Measurements from ENCODE around the gene VSIR. TPM values are rescaled to one million over a fixed set of nuclear protein-coding genes. Genes with fewer than 3 reads are reported as not detected.

The VSIR gene
- total and polyA plus RNA-seq, 8 donors = 14.2 to 103 (median 16.2) TPM

DNA sequence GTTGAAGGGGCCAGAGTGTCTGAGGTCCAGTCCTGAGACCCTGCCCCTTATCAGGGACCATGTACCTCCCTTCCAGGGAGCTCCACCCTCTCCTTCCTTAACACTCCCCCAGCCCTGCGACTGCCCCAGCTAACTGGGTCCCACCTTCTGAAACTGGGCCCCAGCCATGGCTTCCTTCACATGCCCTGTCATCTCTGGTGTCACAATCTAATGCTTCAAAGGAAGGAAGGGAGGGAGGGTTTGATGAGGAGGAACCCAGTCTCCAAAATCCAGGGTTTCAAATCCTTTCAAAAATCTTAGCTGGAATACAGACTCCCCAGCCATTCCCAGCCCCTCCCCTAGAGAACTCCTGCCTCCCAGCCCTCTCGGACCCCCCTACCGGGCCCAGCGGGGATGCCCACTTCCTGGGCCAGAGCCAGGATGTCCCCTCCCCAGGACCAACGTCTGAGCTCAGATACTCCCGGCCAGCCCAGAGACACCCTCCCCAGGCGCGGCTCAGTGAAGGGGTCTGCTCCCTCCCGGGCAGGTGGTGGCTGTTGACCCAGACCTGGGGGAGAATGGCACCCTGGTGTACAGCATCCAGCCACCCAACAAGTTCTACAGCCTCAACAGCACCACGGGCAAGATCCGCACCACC lies 71.7 kb downstream of the VSIR start:
- H3K27me3 ChIP-seq = no peaks in the 10 kb centered on the region
- 74 to 93% (median 77%) methylated on average over 4 to 11 of the region's 11 CpGs for WGBS, 5 donors
- intact Hi-C loops (cut with DNase I; ENCODE audit: low total_unique reads) = loop anchor here (5.0 to 10.0 kb wide), 2 partner anchors 307 to 394 kb away; partner anchors contain the start of gene CDH23
- H3K4me1 ChIP-seq = peaks cover 0 to 33% (median 6%) of the 10 kb centered on the region in 4 donors
- DNase-seq = no peak
- H3K9me3 ChIP-seq = no peaks in the 10 kb centered on the region
- no peak overlapping the region for H3K4me3 ChIP-seq
- H3K27ac ChIP-seq = no peak overlapping the region
- TF ChIP-seq EP300 (IDR thresholded peaks at IDR 0.05) = no peak
- TF ChIP-seq POLR2AphosphoS5 (IDR thresholded peaks at IDR 0.05) = no peak
- TF ChIP-seq POLR2A (IDR thresholded peaks at IDR 0.05) = no peak
- TF ChIP-seq, protein P1, sequence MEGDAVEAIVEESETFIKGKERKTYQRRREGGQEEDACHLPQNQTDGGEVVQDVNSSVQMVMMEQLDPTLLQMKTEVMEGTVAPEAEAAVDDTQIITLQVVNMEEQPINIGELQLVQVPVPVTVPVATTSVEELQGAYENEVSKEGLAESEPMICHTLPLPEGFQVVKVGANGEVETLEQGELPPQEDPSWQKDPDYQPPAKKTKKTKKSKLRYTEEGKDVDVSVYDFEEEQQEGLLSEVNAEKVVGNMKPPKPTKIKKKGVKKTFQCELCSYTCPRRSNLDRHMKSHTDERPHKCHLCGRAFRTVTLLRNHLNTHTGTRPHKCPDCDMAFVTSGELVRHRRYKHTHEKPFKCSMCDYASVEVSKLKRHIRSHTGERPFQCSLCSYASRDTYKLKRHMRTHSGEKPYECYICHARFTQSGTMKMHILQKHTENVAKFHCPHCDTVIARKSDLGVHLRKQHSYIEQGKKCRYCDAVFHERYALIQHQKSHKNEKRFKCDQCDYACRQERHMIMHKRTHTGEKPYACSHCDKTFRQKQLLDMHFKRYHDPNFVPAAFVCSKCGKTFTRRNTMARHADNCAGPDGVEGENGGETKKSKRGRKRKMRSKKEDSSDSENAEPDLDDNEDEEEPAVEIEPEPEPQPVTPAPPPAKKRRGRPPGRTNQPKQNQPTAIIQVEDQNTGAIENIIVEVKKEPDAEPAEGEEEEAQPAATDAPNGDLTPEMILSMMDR (IDR thresholded peaks at IDR 0.05) = no peak
- no peaks in the 10 kb centered on the region for H3K36me3 ChIP-seq

DNA sequence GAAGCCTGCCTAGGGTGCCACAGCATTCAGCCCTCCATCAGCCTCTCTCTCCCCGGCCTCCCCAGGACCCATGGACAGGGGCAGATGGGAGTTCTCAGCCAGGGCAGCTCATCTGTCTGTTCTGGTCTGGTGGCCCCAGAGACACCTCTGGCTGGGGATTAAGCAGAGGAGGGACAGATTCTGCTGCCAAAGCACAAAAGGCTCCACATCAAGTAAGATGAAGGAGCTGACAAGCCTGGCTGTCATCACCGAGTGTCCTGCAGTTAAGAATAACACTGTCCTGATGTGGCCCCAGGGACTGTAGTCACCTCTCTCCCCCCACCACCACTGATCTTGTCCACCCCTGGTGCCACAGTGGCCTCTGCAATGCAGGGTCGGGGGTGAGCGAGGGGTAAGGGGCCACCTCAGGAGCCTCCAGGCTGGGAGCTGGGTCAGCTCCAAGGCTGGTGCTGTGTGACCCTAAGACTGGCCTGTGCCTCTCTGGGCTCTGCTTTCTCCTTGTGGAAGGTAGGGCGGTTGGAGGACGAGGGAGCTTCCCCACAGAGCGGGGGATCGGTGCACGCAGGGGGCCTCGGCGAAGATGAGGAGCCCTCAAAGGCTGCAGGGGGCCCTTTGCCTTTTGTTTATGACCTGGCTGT lies 72.5 kb downstream of the VSIR start:
- Histone ChIP-seq H3K27me3 (no peaks in the 10 kb centered on the region), H3K4me3 (no peak overlapping the region), H3K36me3 (no peaks in the 10 kb centered on the region), H3K9me3 (no peaks in the 10 kb centered on the region), H3K27ac (no peak overlapping the region), H3K4me1 (peaks cover 0 to 40% (median 9%) of the 10 kb centered on the region in 4 donors)
- intact Hi-C loops (cut with DNase I; ENCODE audit: low total_unique reads) = loop anchor here (5.0 to 10.0 kb wide), 2 partner anchors 306 to 394 kb away; partner anchors contain the start of gene CDH23
- no peak for DNase-seq
- no peak for TF ChIP-seq POLR2A (IDR thresholded peaks at IDR 0.05)
- TF ChIP-seq, protein P1 (IDR thresholded peaks at IDR 0.05) = no peak
- TF ChIP-seq EP300 (IDR thresholded peaks at IDR 0.05) = no peak
- no peak for TF ChIP-seq POLR2AphosphoS5 (IDR thresholded peaks at IDR 0.05)
- 84 to 95% (median 88%) methylated on average over 10 to 11 of the region's 11 CpGs for WGBS, 5 donors

DNA sequence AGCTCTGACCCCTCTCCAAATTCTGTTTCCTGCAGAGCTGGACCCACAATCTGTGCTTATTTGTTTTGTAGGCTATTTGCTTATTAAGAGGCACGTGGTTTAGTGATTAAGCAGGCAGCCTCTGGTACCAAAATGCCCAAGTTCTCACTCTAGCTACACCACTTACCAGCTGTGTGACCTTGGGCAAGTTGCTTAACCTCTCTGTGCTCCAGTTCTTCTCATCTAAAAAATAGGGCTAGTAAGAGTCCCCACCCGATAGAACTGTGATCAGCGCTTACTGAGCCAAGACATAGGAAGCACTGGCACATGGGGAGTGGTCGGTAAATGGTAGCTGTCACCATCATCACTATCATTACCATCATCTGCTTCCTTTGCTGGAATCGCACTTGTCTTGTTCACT lies 74.6 kb downstream of the VSIR start:
- WGBS, 5 donors = 70 to 78% (median 71%) methylated on average over 5 of the region's 5 CpGs
- no peaks in the 10 kb centered on the region for H3K36me3 ChIP-seq
- H3K27me3 ChIP-seq = no peaks in the 10 kb centered on the region
- no peak for DNase-seq
- H3K9me3 ChIP-seq = no peaks in the 10 kb centered on the region
- peaks cover 6 to 60% (median 19%) of the 10 kb centered on the region in 4 donors for H3K4me1 ChIP-seq
- H3K4me3 ChIP-seq = no peak overlapping the region
- H3K27ac ChIP-seq = no peak overlapping the region
- TF ChIP-seq, protein P1 (IDR thresholded peaks at IDR 0.05) = no peak
- TF ChIP-seq EP300 (IDR thresholded peaks at IDR 0.05) (no peak), POLR2A (IDR thresholded peaks at IDR 0.05) (no peak), POLR2AphosphoS5 (IDR thresholded peaks at IDR 0.05) (no peak)
- intact Hi-C loops (cut with DNase I; ENCODE audit: low total_unique reads) = no loop called here

DNA sequence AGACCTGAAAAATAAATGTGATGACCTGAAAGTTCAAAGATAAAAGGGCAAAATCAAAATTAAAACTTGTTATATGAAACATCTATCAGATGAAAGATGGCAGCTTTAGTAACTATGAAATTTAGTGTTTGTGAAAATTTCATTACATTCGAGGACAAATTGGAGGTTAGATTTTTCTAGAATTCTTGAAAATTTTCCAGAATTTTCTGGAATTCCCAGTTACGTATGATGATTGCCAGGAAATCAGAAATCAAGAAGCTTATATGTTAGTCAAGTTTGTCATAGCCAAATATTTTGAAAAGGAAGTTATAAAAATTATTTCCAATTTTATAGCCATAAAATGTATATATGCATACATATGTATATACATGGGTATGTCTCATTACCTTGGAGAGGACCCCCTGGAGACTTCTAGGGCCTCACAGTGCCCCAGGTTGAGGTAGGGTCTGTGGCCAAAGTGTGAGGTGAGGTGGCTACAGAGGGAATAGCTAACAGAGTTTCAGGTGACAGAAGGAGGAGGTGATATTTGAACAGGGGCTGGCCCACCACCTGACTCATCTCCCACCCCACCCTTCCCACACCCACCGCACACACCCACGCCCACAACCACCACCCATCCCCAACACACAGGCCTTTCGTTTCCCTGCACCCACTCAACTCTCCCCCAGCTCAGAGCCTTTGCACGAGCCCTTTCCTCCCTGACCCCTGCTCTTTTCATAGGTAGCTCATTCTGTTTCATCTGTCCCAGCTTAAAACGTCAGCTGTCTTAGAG lies 75.2 kb downstream of the VSIR start:
- Histone ChIP-seq H3K27me3 (no peaks in the 10 kb centered on the region), H3K36me3 (no peaks in the 10 kb centered on the region), H3K9me3 (no peaks in the 10 kb centered on the region), H3K4me3 (no peak overlapping the region), H3K27ac (no peak overlapping the region), H3K4me1 (peaks cover 6 to 66% (median 23%) of the 10 kb centered on the region in 4 donors)
- intact Hi-C loops (cut with DNase I; ENCODE audit: low total_unique reads) = no loop called here
- no peak for DNase-seq
- WGBS, 5 donors = 52 to 68% (median 62%) methylated on average over 7 of the region's 7 CpGs
- TF ChIP-seq POLR2AphosphoS5 (IDR thresholded peaks at IDR 0.05) (no peak), EP300 (IDR thresholded peaks at IDR 0.05) (no peak), POLR2A (IDR thresholded peaks at IDR 0.05) (no peak)
- TF ChIP-seq, protein P1 (IDR thresholded peaks at IDR 0.05) = no peak
